ENCODE data around the gene MAD1L1.

- TF ChIP-seq CTCF (IDR thresholded peaks at IDR 0.05) (no peak), POLR2AphosphoS5 (IDR thresholded peaks at IDR 0.05) (no peak)
Observed at GRCh38 chr7:1867370-1868260, 365.1 kb downstream of the MAD1L1 start.
